ENCODE measurements around the gene IL12RB1.

DNA sequence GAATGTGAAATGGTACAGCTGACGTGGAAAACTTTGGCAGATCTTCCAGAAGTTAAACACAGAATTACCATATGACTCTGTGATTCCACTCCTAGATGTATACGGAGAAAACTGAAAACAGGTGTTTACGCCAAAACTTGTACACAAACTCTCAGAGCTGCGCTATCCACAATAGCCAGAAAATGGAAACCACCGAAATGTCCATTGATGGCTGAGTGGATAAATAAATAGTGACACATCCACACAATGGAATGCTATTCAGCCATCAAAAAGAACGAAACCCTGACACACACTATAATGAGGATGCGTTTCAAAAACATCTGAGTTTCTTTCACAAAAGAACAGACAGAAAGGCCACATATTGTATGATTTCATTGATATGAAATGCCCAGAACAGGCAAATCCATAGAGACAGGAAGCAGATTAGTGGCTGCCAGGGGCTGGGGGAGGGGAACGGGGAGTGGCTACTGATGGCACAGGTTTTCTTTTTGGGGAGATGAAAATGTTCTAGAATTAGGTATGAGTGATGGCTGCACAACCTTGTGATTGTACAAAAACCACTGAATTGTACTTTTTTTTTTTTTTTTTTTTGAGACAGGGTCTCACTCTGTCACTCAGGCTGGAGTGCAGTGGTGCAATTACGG lies 33.0 kb downstream of the IL12RB1 start:
- TF ChIP-seq, protein P1, sequence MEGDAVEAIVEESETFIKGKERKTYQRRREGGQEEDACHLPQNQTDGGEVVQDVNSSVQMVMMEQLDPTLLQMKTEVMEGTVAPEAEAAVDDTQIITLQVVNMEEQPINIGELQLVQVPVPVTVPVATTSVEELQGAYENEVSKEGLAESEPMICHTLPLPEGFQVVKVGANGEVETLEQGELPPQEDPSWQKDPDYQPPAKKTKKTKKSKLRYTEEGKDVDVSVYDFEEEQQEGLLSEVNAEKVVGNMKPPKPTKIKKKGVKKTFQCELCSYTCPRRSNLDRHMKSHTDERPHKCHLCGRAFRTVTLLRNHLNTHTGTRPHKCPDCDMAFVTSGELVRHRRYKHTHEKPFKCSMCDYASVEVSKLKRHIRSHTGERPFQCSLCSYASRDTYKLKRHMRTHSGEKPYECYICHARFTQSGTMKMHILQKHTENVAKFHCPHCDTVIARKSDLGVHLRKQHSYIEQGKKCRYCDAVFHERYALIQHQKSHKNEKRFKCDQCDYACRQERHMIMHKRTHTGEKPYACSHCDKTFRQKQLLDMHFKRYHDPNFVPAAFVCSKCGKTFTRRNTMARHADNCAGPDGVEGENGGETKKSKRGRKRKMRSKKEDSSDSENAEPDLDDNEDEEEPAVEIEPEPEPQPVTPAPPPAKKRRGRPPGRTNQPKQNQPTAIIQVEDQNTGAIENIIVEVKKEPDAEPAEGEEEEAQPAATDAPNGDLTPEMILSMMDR (IDR thresholded peaks at IDR 0.05): no peak
- TF ChIP-seq POLR2A (IDR thresholded peaks at IDR 0.05): no peak

Measured in uterus (tissue), 2 donors.